BLaER1 (cell line): ENCODE data around the gene AMHR2.
"Not testable (repeated sequence)": the region's sequence is repeated elsewhere in the genome, so short reads cannot be mapped to it uniquely, and the experiment has no call there.

Source experiments
- H3K27ac ChIP-seq: shearing (Covaris generic); formaldehyde crosslinking; 2 replicates; pipeline ENCODE4 v1.8.1; 2022
- H3K27me3 ChIP-seq: shearing (Covaris generic); formaldehyde crosslinking; 2 replicates; pipeline ENCODE4 v1.8.1; 2022
- H3K36me3 ChIP-seq: shearing (Covaris generic); formaldehyde crosslinking; 2 replicates; pipeline ENCODE4 v1.8.1; 2022
- H3K4me1 ChIP-seq: shearing (Covaris generic); formaldehyde crosslinking; 2 replicates; pipeline ENCODE4 v1.8.1; 2022
- H3K4me2 ChIP-seq: shearing (Covaris generic); formaldehyde crosslinking; 2 replicates; pipeline ENCODE4 v1.8.1; 2022
- H3K4me3 ChIP-seq: shearing (Covaris generic); formaldehyde crosslinking; 2 replicates; pipeline ENCODE4 v1.8.1; 2022
- H3K9ac ChIP-seq: shearing (Covaris generic); formaldehyde crosslinking; 2 replicates; pipeline ENCODE4 v1.8.1; 2022
- H3K9me3 ChIP-seq: shearing (Covaris generic); formaldehyde crosslinking; 2 replicates; pipeline ENCODE4 v1.8.1; 2022
- H4K20me1 ChIP-seq: shearing (Covaris generic); formaldehyde crosslinking; 2 replicates; pipeline ENCODE4 v1.8.1; 2022
- Cebpa-rat ChIP-seq: shearing (Covaris generic); IDR thresholded peaks from 2 replicates; pipeline ENCODE4 v1.8.1; 2022

AMHR2 gene

DNA sequence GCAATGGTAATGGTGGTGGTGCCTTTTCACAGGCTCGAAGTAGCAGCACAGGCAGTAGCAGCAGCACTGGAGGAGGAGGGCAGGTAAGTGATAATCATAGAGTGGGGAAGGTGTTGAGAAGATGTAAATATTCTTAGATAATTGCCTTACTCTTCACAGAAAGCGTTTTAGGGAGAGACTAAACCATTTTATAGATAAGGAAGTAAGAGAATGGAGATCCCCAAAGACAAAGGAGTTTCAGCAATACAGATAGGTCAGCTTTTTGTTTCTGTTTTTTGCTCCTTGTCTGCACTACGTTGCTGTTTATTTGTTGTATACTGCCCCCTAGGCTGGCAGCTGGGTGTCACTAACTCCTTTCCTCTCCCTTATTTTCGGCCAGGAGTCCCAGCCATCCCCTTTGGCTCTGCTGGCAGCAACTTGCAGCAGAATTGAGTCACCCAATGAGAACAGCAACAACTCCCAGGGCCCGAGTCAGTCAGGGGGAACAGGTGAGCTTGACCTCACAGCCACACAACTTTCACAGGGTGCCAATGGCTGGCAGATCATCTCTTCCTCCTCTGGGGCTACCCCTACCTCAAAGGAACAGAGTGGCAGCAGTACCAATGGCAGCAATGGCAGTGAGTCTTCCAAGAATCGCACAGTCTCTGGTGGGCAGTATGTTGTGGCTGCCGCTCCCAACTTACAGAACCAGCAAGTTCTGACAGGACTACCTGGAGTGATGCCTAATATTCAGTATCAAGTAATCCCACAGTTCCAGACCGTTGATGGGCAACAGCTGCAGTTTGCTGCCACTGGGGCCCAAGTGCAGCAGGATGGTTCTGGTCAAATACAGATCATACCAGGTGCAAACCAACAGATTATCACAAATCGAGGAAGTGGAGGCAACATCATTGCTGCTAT, 41.7 kb upstream of the AMHR2 start:
- peak overlapping the region; percentile 71 for H3K4me3 ChIP-seq
- H3K4me2 ChIP-seq: peak overlapping the region; percentile 90
- no peaks in the 10 kb centered on the region for H3K9me3 ChIP-seq
- H3K36me3 ChIP-seq: peaks cover 52% of the 10 kb centered on the region
- H3K27me3 ChIP-seq: no peaks in the 10 kb centered on the region
- peak overlapping the region; percentile 76 for H3K9ac ChIP-seq
- TF ChIP-seq Cebpa-rat: no peak
- peaks cover 74% of the 10 kb centered on the region for H3K4me1 ChIP-seq
- peak overlapping the region; percentile 73; the same call in 1 of the 2 replicates for H3K27ac ChIP-seq
- peaks cover 62% of the 10 kb centered on the region for H4K20me1 ChIP-seq

DNA sequence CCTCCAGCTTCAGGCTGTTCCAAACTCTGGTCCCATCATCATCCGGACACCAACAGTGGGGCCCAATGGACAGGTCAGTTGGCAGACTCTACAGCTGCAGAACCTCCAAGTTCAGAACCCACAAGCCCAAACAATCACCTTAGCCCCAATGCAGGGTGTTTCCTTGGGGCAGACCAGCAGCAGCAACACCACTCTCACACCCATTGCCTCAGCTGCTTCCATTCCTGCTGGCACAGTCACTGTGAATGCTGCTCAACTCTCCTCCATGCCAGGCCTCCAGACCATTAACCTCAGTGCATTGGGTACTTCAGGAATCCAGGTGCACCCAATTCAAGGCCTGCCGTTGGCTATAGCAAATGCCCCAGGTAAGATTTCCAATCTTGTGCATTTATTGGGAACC, 40.4 kb upstream of the AMHR2 start:
- Histone ChIP-seq H3K9ac (peak overlapping the region; percentile 36; the same call in 1 of the 2 replicates), H3K4me3 (peak overlapping the region; percentile 50), H4K20me1 (peaks cover 75% of the 10 kb centered on the region), H3K4me2 (peak overlapping the region; percentile 90), H3K36me3 (peaks cover 64% of the 10 kb centered on the region), H3K27me3 (no peaks in the 10 kb centered on the region), H3K4me1 (peaks cover 84% of the 10 kb centered on the region), H3K27ac (no peak overlapping the region), H3K9me3 (no peaks in the 10 kb centered on the region)
- no peak for TF ChIP-seq Cebpa-rat

DNA sequence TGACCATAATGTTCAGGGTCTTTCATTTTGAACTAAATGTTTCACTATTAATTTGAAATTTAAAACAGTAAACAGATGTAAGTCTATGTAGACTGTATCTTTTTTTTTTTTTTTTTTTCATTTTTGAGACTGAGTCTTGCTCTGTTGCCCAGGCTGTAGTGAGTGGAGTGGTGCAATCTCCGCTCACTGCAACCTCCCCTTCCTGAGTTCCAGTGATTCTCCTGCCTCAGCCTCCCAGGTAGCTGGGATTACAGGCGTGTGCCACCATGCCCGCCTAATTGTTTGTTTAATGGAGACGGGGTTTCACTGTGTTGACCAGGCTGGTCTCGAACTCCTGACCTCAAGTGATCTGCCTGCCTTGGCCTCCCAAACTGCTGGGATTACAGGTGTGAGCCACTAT, 37.3 kb upstream of the AMHR2 start:
- Histone ChIP-seq H3K36me3 (peaks cover 78% of the 10 kb centered on the region), H3K4me3 (0 out of 2 replicates have a peak overlapping the region, but pooled peaks have one; percentile 23), H3K4me2 (peak overlapping the region; percentile 90), H4K20me1 (peaks cover 100% of the 10 kb centered on the region), H3K4me1 (peaks cover 95% of the 10 kb centered on the region)
- not testable (repeated sequence) for H3K27me3 ChIP-seq, H3K9ac ChIP-seq, H3K27ac ChIP-seq, H3K9me3 ChIP-seq

DNA sequence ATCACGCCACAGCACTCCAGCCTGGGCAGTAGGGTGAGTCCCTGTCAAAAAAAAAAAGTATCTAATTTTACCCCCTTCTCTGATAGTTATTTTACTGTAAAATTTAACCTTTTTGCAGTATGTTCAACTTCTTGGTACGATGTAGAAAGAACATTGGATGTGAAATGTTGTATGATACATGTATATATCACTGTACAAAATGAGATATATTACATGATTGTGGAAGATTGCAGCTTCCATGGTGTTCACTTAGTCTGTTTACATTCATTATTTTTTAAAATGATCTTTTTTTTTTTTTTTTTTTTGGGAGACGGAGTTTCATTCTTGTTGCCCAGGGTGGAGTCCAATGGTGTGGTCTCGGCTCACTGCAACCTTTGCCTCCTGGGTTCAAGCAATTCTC, 34.7 kb upstream of the AMHR2 start:
- H3K9me3 ChIP-seq: no peaks in the 10 kb centered on the region
- peaks cover 80% of the 10 kb centered on the region for H3K36me3 ChIP-seq
- H3K9ac ChIP-seq: no peak overlapping the region
- peaks cover 97% of the 10 kb centered on the region for H4K20me1 ChIP-seq
- no peak overlapping the region for H3K4me3 ChIP-seq
- no peak for TF ChIP-seq Cebpa-rat
- H3K4me2 ChIP-seq: peak overlapping the region; percentile 90
- H3K4me1 ChIP-seq: peaks cover 70% of the 10 kb centered on the region
- H3K27ac ChIP-seq: 0 out of 2 replicates have a peak overlapping the region, but pooled peaks have one; percentile 10
- H3K27me3 ChIP-seq: no peaks in the 10 kb centered on the region

DNA sequence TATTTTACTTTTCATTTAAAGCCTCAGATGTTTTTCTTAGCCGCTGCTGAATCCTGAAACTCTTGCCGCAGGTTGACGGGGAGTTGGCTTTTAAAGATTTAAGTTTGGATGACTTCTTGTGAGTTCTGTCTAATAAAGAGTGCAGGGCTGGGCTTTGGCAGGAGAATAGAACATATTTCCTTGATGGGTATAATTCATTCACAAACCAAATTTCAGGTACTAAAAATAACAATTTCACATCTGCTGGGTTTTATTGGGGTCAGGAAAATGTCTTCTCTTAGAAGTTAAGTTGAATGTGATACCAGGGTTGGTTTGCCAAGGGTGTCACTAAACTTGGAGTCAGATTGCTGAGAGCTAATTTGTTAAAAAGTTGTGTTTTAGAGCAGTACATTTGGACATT, 34.0 kb upstream of the AMHR2 start:
- 0 out of 2 replicates have a peak overlapping the region, but pooled peaks have one; percentile 10 for H3K27ac ChIP-seq
- H3K27me3 ChIP-seq: no peaks in the 10 kb centered on the region
- H3K4me3 ChIP-seq: no peak overlapping the region
- no peak overlapping the region for H3K9ac ChIP-seq
- peaks cover 76% of the 10 kb centered on the region for H3K36me3 ChIP-seq
- H3K9me3 ChIP-seq: no peaks in the 10 kb centered on the region
- peaks cover 97% of the 10 kb centered on the region for H4K20me1 ChIP-seq
- H3K4me1 ChIP-seq: peaks cover 62% of the 10 kb centered on the region
- TF ChIP-seq Cebpa-rat: no peak
- H3K4me2 ChIP-seq: peak overlapping the region; percentile 90

DNA sequence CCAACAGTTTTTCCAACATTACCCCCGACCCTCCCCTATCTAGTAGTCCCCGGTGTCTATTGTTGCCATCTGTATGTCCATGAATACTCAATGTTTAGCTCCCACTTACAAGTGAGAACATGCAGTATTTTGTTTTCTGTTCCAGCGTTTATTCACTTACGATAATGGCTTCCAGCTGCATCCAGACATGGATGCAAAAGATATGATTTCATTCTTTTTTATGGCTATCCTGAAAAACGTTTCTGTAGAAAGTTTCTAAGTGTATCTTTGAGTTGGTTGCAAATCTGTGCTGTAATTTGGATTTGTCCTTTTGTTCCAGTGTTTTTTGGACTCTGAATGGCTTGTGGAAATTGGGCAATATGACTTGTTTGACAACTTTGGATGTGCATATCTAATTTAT, 31.9 kb upstream of the AMHR2 start:
- Histone ChIP-seq H3K9ac (no peak overlapping the region), H3K36me3 (peaks cover 76% of the 10 kb centered on the region), H3K4me1 (peaks cover 42% of the 10 kb centered on the region), H3K27ac (no peak overlapping the region), H3K4me3 (no peak overlapping the region), H3K9me3 (no peaks in the 10 kb centered on the region), H3K4me2 (no peak overlapping the region), H4K20me1 (peaks cover 97% of the 10 kb centered on the region), H3K27me3 (no peaks in the 10 kb centered on the region)
- TF ChIP-seq Cebpa-rat: no peak

DNA sequence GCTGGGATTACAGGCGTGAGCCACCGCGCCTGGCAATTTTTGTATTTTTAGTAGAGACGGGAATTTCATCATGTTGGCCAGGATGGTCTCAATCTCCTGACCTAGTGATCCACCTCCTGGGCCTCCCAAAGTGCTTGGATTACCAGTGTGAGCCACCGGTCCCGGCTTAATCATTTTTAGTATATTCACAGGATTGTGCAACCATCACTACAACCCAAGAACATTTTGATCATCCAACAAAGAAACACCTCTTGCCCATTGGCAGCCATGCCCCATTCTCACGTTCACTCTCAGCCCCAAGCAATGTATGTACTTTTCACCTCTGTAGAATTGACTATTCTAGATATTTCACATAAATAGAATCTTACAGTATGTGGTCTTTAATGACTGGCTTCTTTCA, 23.8 kb upstream of the AMHR2 start:
- Histone ChIP-seq H3K9ac (no peak overlapping the region), H3K9me3 (0 out of 2 replicates have a peak, but pooled peaks cover 9% of the 10 kb centered on the region), H3K4me3 (no peak overlapping the region), H3K4me2 (no peak overlapping the region), H3K27ac (no peak overlapping the region), H3K27me3 (no peaks in the 10 kb centered on the region), H4K20me1 (peaks cover 77% of the 10 kb centered on the region), H3K36me3 (peaks cover 81% of the 10 kb centered on the region), H3K4me1 (no peaks in the 10 kb centered on the region)
- 0 out of 2 replicates have a peak, but pooled peaks have one; percentile 14 for TF ChIP-seq Cebpa-rat

DNA sequence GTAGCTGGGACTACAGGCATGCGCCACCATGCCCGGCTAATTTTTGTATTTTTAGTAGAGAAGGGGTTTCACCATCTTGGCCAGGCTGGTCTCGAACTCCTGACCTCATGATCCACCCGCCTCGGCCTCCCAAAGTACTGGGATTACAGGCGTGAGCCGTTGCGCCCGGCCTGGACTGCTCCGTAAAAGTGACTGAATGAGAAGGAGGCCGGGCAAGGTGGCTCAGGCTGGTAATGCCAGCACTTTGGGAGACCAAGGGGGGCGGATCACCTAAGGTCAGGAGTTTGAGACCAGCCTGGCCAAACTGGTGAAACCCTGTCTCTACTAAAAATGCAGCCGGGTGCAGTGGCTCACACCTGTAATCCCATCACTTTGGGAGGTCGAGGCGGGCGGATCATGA, 21.3 kb upstream of the AMHR2 start:
- not testable (repeated sequence) for H3K27ac ChIP-seq, H3K9me3 ChIP-seq, H3K4me3 ChIP-seq, H3K4me2 ChIP-seq, H3K27me3 ChIP-seq, H3K9ac ChIP-seq, H3K4me1 ChIP-seq
- Histone ChIP-seq H4K20me1 (peaks cover 69% of the 10 kb centered on the region), H3K36me3 (peaks cover 84% of the 10 kb centered on the region)

DNA sequence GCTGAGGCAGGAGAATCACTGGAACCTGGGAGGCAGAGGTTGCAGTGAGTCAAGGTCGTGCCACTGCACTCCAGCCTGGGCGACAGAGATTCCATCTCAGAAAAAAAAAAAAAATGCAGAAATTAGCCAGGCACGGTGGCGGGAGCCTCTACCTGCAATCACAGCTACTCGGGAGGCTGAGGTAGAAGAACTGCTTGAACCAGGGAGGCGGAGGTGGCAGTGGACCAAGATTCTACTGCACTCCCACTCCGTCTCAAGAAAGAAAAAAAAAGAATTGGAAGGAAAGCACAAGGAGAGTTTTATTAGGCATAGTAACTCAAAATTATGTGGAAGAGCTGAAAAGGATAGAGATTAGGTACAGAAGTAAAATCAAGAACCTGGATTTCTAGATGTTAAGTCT, 20.8 kb upstream of the AMHR2 start:
- TF ChIP-seq Cebpa-rat: no peak
- Histone ChIP-seq H3K9me3 (0 out of 2 replicates have a peak, but pooled peaks cover 9% of the 10 kb centered on the region), H3K4me1 (no peaks in the 10 kb centered on the region), H3K27ac (no peak overlapping the region), H3K36me3 (peaks cover 89% of the 10 kb centered on the region), H3K27me3 (no peaks in the 10 kb centered on the region), H3K4me3 (no peak overlapping the region), H4K20me1 (peaks cover 64% of the 10 kb centered on the region), H3K9ac (no peak overlapping the region), H3K4me2 (no peak overlapping the region)

DNA sequence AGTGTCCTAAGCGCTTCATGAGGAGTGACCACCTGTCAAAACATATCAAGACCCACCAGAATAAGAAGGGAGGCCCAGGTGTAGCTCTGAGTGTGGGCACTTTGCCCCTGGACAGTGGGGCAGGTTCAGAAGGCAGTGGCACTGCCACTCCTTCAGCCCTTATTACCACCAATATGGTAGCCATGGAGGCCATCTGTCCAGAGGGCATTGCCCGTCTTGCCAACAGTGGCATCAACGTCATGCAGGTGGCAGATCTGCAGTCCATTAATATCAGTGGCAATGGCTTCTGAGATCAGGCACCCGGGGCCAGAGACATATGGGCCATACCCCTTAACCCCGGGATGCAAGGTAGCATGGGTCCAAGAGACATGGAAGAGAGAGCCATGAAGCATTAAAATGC, 12.7 kb upstream of the AMHR2 start:
- Histone ChIP-seq H3K9ac (no peak overlapping the region), H3K4me3 (no peak overlapping the region), H3K27ac (no peak overlapping the region), H3K27me3 (no peaks in the 10 kb centered on the region), H3K36me3 (peaks cover 83% of the 10 kb centered on the region), H3K9me3 (no peaks in the 10 kb centered on the region), H4K20me1 (peaks cover 9% of the 10 kb centered on the region; the same call in 1 of the 2 replicates), H3K4me1 (peaks cover 45% of the 10 kb centered on the region), H3K4me2 (no peak overlapping the region)
- no peak for TF ChIP-seq Cebpa-rat
